Natural killer cell (primary cell): ENCODE results near the gene EXD3. TPM values are rescaled to one million over a fixed set of nuclear protein-coding genes. Genes with fewer than 3 reads are reported as not detected.
A peak's percentile ranks its signal among the peaks of the same experiment; 100 is the strongest.

ENCODE experiments used
- ATAC-seq, 3 donors: fragments of 150-1000 bp in 2 of 3; fragments of 200-7000 bp in 1 of 3; cut with Tn5 transposase; 1 replicate in 1 of 3; 2 replicates in 2 of 3; pipeline ENCODE4 v1.10.0; 2021; ENCODE audit warnings: mild to moderate bottlenecking in 2 of 3, moderate library complexity in 2 of 3
- DNase-seq, 2 donors: peaks; one replicate each; pipeline versions ENCODE4 v3.0.0 to v3.0.0-alpha.2; 2013 to 2021; ENCODE audit warnings: mixed read lengths in 1 of 2
- H3K27ac ChIP-seq: one replicate; pipeline ENCODE4 v1.5.1; 2013; ENCODE audit warnings: mild to moderate bottlenecking, low read length
- H3K27me3 ChIP-seq: one replicate; pipeline ENCODE4 v1.6.1; 2013; ENCODE audit warnings: low read length; ENCODE audit not compliant: control insufficient read depth, insufficient read depth
- H3K36me3 ChIP-seq: one replicate; pipeline ENCODE4 v1.6.1; 2013; ENCODE audit warnings: low read length; ENCODE audit not compliant: control insufficient read depth, insufficient read depth
- H3K4me1 ChIP-seq: one replicate; pipeline ENCODE4 v1.6.1; 2013; ENCODE audit warnings: low read length; ENCODE audit not compliant: control insufficient read depth, insufficient read depth
- H3K4me3 ChIP-seq: one replicate; pipeline ENCODE4 v1.5.1; 2013; ENCODE audit warnings: low read length
- H3K9me3 ChIP-seq: one replicate; pipeline ENCODE4 v1.6.1; 2013; ENCODE audit warnings: low read length; ENCODE audit not compliant: control insufficient read depth, insufficient read depth
- H3K27ac Mint-ChIP-seq, 2 donors: one replicate each; pipeline ENCODE4 v1.8.0; 2022; ENCODE audit warnings: mild to moderate bottlenecking in 2 of 2, mixed read lengths in 2 of 2, moderate library complexity in 1 of 2
- H3K27me3 Mint-ChIP-seq, 2 donors: one replicate each; pipeline ENCODE4 v1.8.0; 2022; ENCODE audit warnings: low read depth in 2 of 2, mixed read lengths in 2 of 2
- H3K36me3 Mint-ChIP-seq: one replicate; pipeline ENCODE4 v1.8.0; 2022; ENCODE audit warnings: mixed read lengths
- H3K4me1 Mint-ChIP-seq, 2 donors: one replicate each; pipeline ENCODE4 v1.8.0; 2022; ENCODE audit warnings: mixed read lengths in 2 of 2
- H3K4me3 Mint-ChIP-seq: one replicate; pipeline ENCODE4 v1.8.0; 2022; ENCODE audit warnings: mild to moderate bottlenecking, moderate library complexity, mixed read lengths
- H3K9me3 Mint-ChIP-seq, 2 donors: one replicate each; pipeline ENCODE4 v1.8.0; 2022; ENCODE audit warnings: mixed read lengths in 2 of 2
- WGBS: methylation state at CpG from one replicate; pipeline ENCODE4 v1.1.7; 2013; ENCODE audit warnings: missing lambda C conversion rate; ENCODE audit not compliant: insufficient coverage; 5-methylcytosine and 5-hydroxymethylcytosine counted together
- intact Hi-C: fragments of 100-400 bp; cut with micrococcal nuclease; formaldehyde crosslinking; loops from one replicate; pipeline ENCODE4 v1.14.2; 2022
- total RNA-seq, 4 donors: library from RNA; stranded (reverse); fragments of 120-200 nt in 1 of 4; gene quantifications; one replicate each; pipeline versions ENCODE4 v1.2.3 to v1.2.4, GENCODE V29; 2013 to 2022
- TF ChIP-seq, protein P1 (sequence below): fragments of 200-600 bp; IDR thresholded peaks from one replicate; pipeline ENCODE4 v1.8.0; 2022; ENCODE audit warnings: antibody characterized with exemption

EXD3 gene
- total RNA-seq, 3 donors from 2014 or later (not counting 1 experiment from before 2014, with no cell fraction given): 28.0 to 35.3 (median 29.6) TPM

DNA sequence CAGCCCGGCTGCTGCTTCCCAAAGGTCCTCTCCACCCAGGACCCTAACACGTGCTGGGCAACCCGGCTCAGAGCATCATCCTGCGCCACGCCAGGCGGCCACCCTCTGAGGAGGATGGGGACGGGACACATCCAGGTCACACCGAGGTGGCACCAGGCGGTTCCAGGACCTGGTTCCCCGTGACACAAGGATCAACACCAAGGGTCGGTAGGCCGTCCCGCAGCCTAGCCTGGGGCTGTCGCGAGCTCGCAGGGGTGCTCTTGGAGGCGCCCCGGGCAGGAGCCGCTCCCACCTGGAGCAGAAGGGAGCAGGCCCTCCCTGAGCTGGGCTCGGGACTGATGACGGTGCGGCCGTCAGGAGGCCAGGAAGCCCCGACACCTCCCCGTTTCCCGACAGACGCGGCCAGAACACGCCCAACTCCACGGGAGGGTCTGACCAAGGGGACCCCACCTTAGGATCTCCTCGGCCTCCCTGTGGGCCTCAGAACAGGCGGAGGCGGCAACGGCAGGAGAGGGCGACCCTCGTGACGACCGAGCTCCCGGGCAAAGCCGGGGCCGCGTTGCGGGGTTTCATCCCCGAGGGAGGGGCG is 6.3 kb downstream of the EXD3 start:
- H3K4me3 ChIP-seq: no peak overlapping the region
- TF ChIP-seq, protein P1, sequence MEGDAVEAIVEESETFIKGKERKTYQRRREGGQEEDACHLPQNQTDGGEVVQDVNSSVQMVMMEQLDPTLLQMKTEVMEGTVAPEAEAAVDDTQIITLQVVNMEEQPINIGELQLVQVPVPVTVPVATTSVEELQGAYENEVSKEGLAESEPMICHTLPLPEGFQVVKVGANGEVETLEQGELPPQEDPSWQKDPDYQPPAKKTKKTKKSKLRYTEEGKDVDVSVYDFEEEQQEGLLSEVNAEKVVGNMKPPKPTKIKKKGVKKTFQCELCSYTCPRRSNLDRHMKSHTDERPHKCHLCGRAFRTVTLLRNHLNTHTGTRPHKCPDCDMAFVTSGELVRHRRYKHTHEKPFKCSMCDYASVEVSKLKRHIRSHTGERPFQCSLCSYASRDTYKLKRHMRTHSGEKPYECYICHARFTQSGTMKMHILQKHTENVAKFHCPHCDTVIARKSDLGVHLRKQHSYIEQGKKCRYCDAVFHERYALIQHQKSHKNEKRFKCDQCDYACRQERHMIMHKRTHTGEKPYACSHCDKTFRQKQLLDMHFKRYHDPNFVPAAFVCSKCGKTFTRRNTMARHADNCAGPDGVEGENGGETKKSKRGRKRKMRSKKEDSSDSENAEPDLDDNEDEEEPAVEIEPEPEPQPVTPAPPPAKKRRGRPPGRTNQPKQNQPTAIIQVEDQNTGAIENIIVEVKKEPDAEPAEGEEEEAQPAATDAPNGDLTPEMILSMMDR: no peak
- Mint-ChIP-seq H3K9me3 (no peaks in the 10 kb centered on the region), H3K27me3 (no peaks in the 10 kb centered on the region), H3K36me3 (no peaks in the 10 kb centered on the region), H3K27ac (no peak overlapping the region), H3K4me3 (no peak overlapping the region), H3K4me1 (peaks cover 0 to 13% of the 10 kb centered on the region in 2 donors)
- no peaks in the 10 kb centered on the region for H3K9me3 ChIP-seq
- intact Hi-C loops: no loop called here
- H3K27ac ChIP-seq: no peak overlapping the region
- H3K36me3 ChIP-seq: no peaks in the 10 kb centered on the region
- DNase-seq (no peak), ATAC-seq (peak in 1 of 3 donors; percentile 9)
- 93% methylated on average over 45 of the region's 45 CpGs for WGBS
- H3K4me1 ChIP-seq: peaks cover 24% of the 10 kb centered on the region
- no peaks in the 10 kb centered on the region for H3K27me3 ChIP-seq

DNA sequence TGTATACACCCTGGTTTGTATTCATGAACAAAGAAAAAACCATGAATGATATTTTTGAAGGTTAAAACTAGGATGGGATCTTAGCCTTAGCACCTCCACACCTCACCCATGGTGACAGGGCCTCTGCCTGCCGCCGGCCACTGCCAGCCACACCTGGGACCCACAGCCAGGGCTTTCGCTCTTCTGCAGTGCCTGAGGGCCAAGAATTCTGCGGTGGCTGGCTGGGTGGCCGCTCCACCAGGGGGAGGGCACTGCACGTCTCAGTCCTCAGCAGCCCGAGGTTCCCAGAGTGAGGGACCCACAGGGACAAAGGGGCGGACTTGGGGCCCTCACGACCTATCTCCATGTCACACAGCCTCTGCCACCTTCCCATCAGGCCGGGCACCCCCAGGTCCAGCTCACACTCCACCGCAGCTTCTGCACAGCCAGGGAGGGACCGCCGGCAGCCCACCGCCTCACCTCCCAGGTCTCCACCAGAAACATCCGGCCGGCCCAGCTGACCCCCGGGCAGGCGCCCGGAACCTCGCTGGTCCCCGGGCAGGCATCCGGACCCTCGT is 6.9 kb downstream of the EXD3 start:
- 96% methylated on average over 23 of the region's 23 CpGs for WGBS
- intact Hi-C loops: no loop called here
- no peaks in the 10 kb centered on the region for H3K27me3 Mint-ChIP-seq
- no peak overlapping the region for H3K4me3 ChIP-seq
- no peaks in the 10 kb centered on the region for H3K36me3 ChIP-seq
- no peaks in the 10 kb centered on the region for H3K27me3 ChIP-seq
- H3K4me3 Mint-ChIP-seq: no peak overlapping the region
- TF ChIP-seq, protein P1: no peak
- no peaks in the 10 kb centered on the region for H3K36me3 Mint-ChIP-seq
- no peak overlapping the region for H3K27ac ChIP-seq
- no peak overlapping the region for H3K27ac Mint-ChIP-seq
- DNase-seq (no peak), ATAC-seq (no peak)
- H3K4me1 ChIP-seq: peaks cover 25% of the 10 kb centered on the region
- peaks cover 1 to 19% of the 10 kb centered on the region in 2 donors for H3K4me1 Mint-ChIP-seq
- no peaks in the 10 kb centered on the region for H3K9me3 Mint-ChIP-seq
- H3K9me3 ChIP-seq: no peaks in the 10 kb centered on the region

DNA sequence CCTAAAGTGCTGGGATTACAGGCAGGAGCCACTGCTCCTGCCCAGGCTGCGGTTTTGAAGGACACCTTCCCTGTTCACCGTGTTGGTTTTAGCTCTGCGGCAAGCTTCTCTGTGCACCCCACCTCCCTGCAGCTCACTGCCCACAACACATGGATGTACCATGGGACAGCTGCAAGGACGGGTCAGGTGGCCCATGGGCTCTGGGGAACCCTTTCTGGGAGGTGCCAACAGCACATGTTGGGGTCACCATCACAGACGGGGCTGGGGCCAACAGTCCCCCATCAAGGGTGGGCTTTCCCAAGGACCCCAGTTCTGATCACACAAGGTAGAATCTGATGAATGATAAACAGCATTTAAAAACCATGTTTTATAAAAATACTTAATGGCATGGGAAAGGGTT is 7.5 kb downstream of the EXD3 start:
- Mint-ChIP-seq H3K36me3 (no peaks in the 10 kb centered on the region), H3K4me1 (peaks cover 8 to 25% of the 10 kb centered on the region in 2 donors), H3K9me3 (no peaks in the 10 kb centered on the region), H3K4me3 (no peak overlapping the region), H3K27ac (no peak overlapping the region), H3K27me3 (no peaks in the 10 kb centered on the region)
- Histone ChIP-seq H3K27me3 (no peaks in the 10 kb centered on the region), H3K4me1 (peaks cover 32% of the 10 kb centered on the region), H3K27ac (no peak overlapping the region), H3K9me3 (no peaks in the 10 kb centered on the region), H3K4me3 (no peak overlapping the region), H3K36me3 (no peaks in the 10 kb centered on the region)
- ATAC-seq (no peak), DNase-seq (no peak)
- TF ChIP-seq, protein P1: no peak
- 95% methylated on average over 5 of the region's 5 CpGs for WGBS
- intact Hi-C loops: no loop called here

DNA sequence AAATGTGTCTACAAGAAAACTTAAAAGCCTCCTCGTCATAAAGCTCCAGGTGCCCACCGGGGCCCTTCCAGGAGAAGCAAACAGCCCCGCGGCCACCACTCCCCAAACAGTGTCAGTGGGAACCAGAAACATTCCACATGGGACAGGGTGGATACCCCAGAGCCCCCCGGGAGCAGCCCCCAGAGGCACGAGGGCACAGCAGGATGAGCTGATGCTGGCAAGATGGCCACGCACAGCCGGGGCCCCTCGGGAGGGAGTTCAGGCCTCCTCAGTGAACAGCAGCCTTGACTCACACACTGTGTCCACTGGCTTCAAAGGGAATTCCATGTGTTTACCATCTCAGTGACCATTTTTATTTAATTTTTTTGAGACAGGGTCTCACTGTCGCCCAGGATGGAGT is 10.5 kb downstream of the EXD3 start:
- H3K27me3 Mint-ChIP-seq: no peaks in the 10 kb centered on the region
- no peak overlapping the region for H3K4me3 Mint-ChIP-seq
- H3K4me3 ChIP-seq: no peak overlapping the region
- H3K4me1 ChIP-seq: peaks cover 44% of the 10 kb centered on the region
- intact Hi-C loops: no loop called here
- peak overlapping the region in 1 of 2 donors; percentile 78 for H3K27ac Mint-ChIP-seq
- H3K9me3 Mint-ChIP-seq: no peaks in the 10 kb centered on the region
- no peaks in the 10 kb centered on the region for H3K9me3 ChIP-seq
- 84% methylated on average over 10 of the region's 10 CpGs for WGBS
- H3K27me3 ChIP-seq: peaks cover under 1% of the 10 kb centered on the region
- no peak for DNase-seq
- TF ChIP-seq, protein P1: no peak
- no peak for ATAC-seq
- H3K4me1 Mint-ChIP-seq: peaks cover 10 to 28% of the 10 kb centered on the region in 2 donors
- no peaks in the 10 kb centered on the region for H3K36me3 Mint-ChIP-seq
- no peaks in the 10 kb centered on the region for H3K36me3 ChIP-seq
- no peak overlapping the region for H3K27ac ChIP-seq
